Stimulated activated CD8-positive, alpha-beta memory T cell treated with anti-CD3 and anti-CD28 coated beads, Interleukin-7, amount 100 ng/mL, for 24 hours (primary cell): ENCODE results near the gene ARSG.
"Not testable (repeated sequence)": the region's sequence is repeated elsewhere in the genome, so short reads cannot be mapped to it uniquely, and the experiment has no call there.

Experiments
- DNase-seq: peaks from one replicate; pipeline ENCODE4 v3.0.0-alpha.2; 2020; ENCODE audit warnings: low read depth

ARSG gene

DNA sequence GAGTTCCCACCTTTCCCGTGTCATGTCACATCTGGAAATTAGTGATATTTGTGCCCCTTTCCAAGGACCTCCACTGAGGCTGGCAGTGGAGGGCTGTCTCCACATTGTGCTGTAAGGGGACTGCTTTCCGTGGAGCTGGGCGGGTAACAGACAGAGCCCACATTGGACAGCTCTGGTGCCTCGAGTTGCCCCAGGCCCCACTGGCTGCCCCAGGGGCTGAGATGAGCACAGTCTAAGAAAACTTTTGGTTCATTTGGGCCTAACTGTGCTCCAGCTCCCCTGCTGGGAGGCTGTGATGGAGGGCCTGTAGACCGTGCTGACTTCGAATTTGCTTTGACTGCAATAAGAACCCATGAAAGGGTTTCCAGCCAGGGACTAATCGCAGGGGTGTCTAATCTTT lies 38.0 kb downstream of the ARSG start:
- DNase-seq: no peak

DNA sequence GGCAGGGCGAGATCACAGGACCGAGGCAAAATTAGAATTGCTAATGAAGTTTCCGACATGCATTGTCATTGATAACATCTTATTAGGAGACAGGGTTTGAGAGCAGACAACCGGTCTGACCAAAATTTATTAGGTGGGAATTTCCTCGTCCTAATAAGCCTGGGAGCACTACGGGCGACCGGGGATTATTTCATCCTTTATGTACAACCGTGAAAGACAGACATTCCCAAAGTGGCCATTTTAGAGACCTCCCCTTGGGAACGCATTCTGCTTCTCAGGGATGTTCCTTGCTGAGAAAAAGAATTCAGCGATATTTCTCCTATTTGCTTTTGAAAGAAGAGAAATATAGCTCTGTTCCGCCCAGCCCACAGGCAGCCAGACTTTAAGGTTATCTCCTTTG lies 40.6 kb downstream of the ARSG start:
- not testable (repeated sequence) for DNase-seq

DNA sequence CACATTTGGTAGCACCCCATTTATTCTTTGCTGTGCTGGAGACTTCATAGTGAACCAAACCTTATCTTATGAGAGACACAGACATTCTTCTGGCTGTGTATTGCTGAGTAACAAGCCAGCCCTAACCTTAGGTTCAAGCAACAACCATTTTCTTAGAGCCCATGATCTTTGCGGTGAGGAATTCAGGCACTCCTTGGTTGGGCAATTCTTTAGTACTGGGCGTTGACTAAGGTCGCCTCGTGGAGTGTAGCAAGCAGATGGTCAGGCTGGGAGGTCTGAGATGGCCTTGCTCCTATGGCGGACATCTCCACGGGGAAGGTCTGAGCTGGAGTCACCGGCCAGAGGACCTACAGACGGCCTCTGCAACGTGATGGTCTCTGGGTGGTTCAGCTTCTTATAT lies 43.1 kb downstream of the ARSG start:
- no peak for DNase-seq

DNA sequence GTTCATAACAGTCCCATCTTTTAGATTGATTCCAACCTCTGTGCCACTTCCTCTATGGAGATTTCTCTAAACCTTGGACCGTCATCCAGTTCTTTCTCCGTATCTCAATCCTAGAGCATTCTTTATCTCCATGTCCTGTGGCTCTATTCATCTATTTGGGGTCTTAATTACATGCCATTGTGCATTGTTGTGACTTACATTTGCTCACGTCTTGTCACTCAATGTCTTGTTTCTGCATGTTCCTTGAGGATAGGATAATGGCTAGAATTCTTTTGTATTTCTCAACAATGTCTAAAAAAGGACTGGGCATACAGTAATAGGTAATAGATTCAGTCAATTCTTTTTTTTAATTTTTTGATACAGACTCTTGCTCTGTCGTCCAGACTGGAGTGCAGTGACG lies 50.2 kb downstream of the ARSG start:
- no peak for DNase-seq

DNA sequence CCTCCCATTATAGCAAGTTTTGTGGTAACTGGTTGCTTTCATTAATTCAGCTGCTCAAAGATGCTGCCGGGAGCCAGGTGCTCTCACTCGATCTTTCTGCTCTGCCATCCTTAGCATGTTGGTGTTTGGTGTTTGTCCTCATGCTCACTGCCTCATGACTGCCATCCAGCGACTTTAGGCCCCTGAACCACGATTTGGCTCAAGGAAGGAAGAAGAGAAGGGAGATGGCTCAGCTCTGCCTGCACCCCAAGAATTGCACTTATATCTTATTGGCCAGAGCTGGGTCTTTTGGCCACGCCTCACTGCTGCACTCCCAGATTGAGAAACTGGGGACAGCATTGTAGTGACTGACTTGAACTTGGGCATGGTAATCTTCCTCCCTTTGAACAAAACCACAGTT lies 52.7 kb downstream of the ARSG start:
- no peak for DNase-seq

DNA sequence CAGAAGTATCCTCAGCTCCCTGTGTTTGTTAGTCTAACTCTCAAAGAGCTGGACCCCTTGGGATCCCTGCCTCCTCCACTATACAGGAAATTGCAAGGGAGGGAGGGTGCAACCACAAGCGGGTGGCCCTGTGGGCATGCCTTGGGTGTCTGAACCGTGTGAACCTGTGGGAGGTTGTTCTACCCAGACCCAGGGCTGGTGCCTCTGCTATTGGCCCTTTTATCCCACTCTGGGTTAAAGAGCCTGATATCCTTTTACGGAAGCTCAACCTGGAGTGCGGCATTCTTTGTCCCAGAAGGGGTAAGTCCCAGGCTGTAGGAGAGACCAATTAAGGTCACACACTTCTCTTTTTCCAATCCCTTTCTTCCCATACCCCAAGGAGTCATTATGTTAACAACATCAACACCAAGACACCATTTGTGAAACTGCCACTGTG lies 53.4 kb downstream of the ARSG start:
- no peak for DNase-seq

DNA sequence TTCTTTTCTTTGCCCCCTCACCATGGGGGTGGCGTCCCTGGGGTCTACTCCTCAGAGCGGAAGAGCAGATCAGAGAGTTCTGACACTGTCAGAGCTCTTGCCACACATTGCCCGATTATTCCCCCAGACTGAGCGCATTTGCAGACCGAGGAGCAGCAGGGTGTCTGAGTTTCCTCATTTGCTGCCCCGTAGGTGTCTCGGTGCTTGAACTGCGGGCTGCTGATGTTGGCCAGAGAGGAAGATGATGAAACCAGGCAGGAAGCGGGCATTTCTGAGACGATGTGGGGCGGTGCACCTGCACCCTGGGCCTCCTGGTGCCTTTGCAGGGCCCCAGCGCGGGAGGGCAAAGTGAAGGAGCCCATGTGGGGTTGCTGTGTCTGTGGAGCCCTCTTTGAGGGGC lies 55.2 kb downstream of the ARSG start:
- DNase-seq: peak; percentile 47

DNA sequence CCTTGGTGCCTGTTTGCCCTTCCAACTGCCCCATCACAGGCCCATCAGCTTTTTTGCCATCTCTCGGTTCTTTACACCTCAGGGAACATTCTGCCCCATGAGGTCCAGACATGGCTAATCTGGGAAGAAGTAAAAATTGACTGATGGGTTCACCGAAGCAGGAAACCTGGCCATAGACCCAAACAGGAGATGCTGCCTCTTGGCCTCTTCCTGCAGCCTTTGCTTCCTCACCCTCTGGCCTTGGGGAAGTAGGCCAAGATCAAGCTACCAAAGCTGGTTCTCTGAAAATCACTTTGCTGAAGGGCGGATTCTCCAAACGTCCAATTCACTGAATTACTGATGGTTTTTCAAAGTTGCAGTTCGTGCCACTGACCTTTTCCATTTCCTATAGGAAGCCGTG lies 56.1 kb downstream of the ARSG start:
- no peak for DNase-seq

DNA sequence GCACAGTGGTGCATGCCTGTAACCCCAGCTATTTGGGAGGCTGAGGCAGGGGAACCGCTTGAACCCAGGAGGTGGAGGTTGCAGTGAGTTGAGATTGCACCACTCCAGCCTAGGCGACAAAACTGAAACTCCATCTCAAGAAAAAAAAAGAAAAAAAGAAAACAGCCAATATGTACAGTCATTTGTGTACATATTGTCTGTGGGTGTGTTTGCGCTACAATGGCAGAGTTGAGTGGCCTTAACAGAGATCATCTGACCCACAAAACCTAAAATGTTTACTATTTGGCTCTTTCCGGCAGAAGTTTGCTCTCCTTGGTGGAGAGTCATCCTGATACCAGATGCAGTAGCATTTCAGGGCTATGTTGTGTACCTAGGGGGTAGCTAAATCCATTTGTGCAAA lies 57.9 kb downstream of the ARSG start:
- DNase-seq: no peak

DNA sequence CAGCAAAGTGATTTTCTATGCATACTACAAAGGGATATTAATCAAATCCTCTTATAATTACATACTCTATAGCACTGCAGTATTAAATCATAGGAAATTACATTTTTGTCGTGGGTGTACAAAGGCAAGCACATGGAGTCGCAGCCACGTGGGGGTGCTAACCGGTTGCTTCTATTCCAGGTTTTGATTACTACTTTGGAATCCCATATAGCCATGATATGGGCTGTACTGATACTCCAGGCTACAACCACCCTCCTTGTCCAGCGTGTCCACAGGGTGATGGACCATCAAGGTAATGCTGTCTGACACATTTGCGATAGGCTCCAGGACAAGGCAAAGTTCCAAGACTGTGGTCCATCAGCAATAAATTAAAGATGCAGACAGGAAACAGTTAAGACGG lies 60.1 kb downstream of the ARSG start:
- no peak for DNase-seq

DNA sequence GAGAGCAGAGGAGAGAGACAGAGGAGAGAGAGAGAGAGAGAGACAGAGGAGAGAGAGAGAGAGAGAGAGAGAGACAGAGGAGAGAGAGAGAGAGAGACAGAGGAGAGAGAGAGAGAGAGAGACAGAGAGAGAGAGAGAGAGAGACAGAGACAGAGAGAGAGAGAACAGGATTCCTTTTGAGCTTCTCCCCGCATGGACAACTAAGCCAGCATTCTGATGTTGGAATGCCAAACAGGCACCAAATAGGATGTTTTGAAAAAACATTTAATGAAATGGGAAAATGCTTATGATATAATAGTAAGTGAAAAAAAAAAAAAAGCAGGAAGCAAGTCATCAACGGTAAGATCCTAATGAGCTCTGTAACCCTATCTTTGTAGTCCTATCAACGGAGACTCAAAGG lies 60.7 kb downstream of the ARSG start:
- no peak for DNase-seq

DNA sequence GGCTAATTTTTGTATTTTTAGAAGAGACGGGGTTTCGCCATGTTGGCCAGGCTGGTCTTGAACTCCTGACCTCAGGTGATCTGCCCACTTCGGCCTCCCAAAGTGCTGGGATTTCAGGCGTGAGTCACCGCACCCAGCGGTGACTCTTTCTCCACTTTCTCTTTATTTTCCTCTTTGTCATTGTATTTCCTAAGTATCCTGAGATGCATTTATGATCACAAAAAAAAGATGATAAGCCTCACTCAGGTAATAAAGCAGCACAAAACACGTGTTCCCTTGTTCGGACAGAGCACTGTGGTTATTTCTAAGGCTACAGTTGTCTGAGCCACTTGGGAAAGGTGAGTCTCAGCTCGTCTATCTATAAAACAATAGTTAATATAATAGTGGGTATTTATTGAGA lies 61.4 kb downstream of the ARSG start:
- DNase-seq: not testable (repeated sequence)

DNA sequence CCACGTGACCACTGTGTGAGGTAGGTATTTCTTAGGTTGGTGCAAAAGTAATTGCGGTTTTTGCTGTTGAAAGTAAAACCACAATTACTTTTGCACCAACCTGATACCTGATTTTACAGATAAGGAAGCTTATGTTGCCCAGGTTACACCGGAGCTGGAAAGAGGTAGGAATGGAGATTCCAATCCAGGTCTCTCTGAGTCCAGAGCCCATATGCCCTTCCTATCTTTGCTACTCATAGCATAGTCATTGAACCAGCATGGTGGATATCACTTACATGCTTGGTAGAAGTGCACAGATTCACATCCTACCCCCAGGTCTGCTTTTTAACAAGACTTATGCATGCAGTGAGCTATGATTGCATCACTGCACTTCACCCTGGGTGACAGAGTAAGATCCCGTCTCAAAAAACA lies 61.8 kb downstream of the ARSG start:
- DNase-seq: no peak

DNA sequence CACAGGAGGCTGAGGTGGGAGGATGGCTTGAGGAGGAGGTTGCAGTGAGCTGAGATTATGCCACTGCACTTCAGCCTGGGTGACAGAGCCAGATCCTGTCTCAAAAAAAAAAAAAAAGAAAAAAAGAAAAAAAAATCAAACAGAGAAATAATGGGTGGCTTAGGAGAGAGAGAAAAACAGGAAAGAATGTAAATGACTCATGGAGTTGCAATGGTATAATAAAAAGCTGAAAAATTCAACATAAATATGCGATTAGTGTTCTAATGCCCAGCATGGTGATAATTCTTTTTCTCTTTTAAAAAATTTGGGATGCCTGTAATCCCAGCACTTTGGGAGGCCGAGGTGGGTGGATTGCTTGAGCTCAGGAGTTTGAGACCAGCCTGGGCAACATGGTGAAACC lies 63.0 kb downstream of the ARSG start:
- not testable (repeated sequence) for DNase-seq

DNA sequence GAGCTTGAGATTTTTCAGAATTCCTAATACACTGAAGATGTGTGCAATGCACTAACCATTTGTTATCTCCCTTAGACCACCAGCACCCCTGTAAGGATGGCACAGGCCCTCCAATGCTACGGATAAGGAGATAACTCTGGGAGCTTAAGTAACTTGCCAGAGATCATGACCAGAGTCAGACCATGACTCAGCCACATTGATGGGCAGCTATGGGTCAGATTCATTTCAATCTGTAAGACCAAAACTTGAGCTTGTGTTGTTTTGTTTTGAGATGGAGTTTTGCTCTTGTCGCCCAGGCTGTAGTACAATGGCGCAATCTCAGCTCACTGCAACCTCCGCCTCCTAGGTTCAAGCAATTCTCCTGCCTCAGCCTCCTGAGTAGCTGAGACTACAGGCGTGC lies 63.8 kb downstream of the ARSG start:
- not testable (repeated sequence) for DNase-seq

DNA sequence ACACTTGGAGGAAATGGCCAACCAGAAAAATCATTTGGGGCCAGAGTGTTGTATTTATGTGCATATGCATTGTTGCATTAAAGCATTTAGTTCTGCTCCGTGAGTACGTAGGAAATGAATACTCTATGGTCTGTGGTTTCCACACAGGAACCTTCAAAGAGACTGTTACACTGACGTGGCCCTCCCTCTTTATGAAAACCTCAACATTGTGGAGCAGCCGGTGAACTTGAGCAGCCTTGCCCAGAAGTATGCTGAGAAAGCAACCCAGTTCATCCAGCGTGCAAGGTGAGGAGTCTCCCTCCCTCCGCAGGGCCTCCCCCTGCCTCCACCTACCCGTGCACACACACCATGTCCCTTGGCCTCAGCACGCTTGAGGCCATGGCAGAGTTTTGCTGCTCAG lies 65.2 kb downstream of the ARSG start:
- peak; percentile 29 for DNase-seq

DNA sequence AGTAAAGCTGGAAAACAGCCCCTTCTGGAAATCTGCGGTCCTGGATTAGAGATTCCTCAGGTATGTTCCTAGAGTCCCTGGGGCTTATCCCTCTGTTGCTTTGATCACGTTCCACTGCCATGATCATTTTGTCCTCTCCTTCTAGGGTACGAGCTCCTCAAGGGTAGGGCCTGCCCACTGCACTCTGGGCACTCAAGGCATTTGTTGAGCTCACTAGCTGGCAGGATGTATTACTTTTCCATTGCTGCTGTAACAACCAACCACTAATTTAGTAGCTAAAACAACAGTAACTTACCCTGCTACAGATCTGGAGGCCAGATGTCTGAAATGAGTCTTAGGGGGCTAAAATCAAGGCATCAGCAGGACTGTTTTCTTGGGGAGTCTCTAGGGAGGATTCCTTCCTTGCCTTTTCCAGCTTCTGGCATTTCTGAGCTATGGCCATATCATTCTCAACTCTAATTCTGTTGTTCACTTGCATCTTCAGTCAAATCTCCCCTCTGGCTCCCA lies 65.7 kb downstream of the ARSG start:
- no peak for DNase-seq

DNA sequence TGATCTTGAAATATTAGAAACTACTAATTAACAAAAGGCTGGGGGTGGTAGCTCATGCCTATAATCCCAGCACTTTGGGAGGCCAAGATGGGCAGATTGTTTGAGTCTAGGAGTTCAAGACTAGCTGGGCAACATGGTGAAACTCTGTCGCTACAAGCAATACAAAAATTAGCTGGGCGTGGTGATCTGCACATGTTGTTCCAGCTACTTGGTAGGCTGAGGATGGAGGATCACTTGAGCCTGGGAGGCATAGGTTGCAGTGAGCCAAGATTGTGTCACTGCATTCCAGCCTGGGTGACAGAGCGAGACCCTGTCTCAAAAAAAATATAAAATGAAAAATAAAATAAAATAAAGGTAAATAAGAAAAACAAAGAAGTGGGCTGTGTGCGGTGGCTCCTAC lies 66.6 kb downstream of the ARSG start:
- no peak for DNase-seq

DNA sequence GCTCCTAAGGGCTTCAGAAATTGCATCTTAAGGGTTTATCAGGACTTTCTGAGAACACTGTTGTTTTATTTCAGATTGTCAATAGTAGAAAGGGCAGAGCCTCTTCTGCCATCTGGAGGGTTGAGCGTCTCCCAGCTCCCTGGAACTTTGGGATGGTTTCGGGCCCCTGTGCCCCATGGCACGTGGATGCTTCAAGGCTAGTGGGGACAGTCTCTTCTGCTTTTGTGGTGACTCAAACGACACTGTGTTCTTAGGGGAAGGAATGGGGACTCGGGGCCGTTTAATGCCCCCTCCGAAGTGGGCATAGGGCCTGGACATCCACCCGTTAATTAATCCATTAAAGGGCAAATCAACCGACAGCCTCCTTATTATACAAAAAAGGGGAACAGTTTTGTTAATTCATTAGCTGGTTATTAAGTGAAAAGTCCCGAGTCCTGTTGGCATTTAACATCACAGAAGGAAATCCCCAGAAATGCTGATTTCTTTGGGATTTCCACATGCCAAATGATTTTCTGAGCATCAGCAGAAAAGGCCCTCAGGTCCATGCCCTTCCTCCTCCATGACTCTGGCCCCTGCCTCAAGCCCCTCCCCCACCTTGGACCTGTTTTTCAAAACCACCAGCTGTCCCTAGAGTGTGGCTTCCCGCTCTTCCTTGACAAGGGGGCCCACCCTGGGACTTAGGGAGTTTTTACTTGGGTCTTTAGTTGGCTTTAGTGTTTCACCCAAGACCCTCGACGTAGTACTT lies 68.7 kb downstream of the ARSG start:
- no peak for DNase-seq

DNA sequence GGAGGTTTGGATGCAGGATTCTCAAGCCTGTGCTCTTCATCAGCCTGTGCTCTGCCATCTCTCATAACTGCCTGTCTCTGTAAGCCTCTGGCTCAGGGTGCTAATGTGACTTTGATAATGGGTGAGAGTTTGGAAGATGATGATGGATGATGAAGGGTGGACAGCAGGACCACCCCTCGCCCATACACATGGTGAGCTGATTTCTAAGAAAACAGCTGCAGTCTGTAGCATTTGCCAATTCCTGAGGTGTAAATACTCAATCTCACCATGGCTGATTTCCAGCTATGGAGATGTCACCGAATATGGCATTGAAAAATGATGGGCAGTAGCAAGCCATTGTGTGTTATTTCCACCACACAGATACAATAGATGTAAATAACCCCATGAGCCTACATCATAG lies 74.2 kb downstream of the ARSG start:
- DNase-seq: no peak

DNA sequence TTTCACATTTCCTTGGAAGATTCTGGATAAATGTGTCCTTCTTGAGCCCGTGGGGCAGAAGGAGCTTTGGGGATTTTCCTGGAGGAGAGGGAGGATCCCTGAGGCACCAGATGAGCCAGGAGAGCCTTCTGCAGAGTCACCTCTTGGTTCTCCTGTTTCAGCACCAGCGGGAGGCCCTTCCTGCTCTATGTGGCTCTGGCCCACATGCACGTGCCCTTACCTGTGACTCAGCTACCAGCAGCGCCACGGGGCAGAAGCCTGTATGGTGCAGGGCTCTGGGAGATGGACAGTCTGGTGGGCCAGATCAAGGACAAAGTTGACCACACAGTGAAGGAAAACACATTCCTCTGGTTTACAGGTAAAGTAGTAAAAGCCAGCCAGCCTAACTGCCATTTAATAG lies 77.1 kb downstream of the ARSG start:
- DNase-seq: no peak

DNA sequence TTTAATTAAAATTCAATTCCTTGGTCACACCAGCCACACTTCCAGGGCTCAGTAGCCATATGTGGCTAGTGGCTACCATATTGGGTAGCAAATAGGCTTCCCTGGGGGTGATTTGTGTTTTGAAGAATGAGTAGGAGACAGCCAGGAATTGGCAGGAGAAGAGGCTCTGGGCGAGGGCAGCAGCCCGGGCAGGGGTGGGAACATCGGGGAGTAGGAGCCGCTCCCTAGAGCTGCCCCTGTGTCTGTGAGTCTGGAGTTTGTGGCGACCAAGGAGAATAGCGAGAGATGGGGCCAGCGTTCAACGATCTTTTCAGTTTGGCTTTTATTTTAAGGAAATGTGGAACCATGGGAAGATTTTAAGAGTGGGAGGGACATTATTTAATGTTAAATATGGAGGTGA lies 84.3 kb downstream of the ARSG start:
- no peak for DNase-seq

DNA sequence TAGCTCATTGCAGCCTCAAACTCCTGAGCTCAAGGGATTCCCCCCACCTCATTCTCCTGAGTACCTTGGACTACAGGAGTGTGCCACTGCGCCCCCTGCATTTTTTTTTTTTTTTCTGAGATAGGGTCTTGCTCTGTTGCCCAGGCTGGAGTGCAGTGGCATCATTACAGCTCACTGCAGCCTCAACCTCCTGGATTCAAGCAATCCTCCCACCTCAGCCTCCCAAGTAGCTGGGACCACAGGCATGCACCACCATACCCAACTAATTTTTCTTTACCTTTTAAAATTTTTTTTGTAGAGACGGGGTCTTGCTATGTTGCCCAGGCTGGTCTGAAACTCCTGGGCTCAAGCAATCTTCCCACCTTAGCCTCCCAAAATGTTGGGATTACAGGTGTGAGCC lies 84.9 kb downstream of the ARSG start:
- DNase-seq: not testable (repeated sequence)

DNA sequence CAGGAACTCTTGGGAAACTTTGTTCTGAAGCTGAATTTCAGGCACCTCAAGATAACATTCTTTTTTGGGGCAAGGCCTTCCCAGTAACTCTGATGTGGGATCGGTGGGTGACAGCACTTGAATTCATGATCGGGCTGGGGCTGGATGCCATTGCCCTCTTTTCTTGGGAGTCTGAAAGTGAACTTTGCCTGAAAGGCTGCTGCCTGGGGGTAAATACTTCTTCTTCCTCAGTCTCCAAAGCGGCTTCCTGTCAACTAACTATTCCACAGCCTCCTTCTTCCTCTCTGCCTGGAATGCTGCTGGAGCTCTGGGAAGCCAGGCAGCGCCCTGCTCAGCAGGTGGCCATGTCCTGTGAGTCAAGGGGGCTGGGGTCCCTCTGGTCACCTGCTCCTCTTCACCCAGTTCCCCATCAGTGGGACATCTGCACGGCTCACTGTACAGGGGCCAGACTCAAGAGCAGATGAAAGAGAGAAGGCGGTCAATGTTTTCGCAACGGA lies 86.5 kb downstream of the ARSG start:
- DNase-seq: no peak
